ENCODE data around the gene MRPS17.
A peak's percentile ranks its signal among the peaks of the same experiment; 100 is the strongest.
"Not testable (repeated sequence)": the region's sequence is repeated elsewhere in the genome, so short reads cannot be mapped to it uniquely, and the experiment has no call there.

MRPS17 gene

GRCh38 chr7:55951637-55952351 lies at the start of gene MRPS17:
Gene MRPS17, plus strand, starts transcription at chr7:55951877. Its CDS starts 1,319 bp downstream, at chr7:55953196.
- peak; percentile 92 for FAIRE-seq
- peak; percentile 97 for DNase-seq (ENCODE audit: insufficient read length, low spot score)

DNA sequence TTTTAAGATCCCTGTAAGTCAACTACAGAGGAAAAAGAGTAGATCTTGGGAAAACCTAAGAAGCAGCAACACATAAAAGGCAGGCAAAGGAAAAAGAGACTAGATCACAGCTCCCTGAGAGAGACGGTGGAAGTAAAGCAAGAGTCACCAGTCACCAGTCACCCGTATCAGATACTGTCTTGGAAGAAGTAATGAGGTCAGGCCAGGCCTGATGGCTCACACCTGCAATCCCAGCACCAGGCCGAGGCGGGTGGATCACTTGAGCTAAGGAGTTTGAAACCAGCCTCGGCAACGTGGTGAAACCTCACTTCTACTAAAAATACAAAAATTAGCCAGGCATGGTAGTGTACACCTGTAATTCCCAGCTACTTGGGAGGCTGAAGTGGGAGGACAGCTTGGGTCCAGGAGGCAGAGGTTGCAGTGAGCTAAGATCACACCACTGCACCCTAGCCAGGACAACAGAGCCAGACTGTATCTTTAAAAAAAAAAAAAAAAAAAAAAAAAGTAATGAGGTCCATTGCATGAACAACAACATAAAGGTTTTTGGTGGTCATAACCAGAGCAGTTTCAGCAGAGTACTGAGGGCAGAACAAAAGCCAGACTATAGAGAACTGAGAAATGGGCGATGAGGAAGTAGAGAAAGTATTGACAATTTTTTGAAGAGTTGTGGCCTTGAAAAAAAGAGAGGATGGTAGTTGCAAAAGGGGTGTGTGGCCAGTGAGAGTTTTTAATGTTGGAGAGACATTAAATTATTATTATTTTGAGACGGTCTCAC lies 47.5 kb upstream of the MRPS17 start:
- DNase-seq (ENCODE audit: insufficient read length, low spot score), result no peak

GRCh38 chr7:55912748-55913158 lies 38.9 kb upstream of the MRPS17 start:
- DNase-seq (ENCODE audit: insufficient read length, low spot score) (no peak), FAIRE-seq (no peak)

More for the DNA sequence above, 47.5 kb upstream of the MRPS17 start:
- no peak for FAIRE-seq

DNA sequence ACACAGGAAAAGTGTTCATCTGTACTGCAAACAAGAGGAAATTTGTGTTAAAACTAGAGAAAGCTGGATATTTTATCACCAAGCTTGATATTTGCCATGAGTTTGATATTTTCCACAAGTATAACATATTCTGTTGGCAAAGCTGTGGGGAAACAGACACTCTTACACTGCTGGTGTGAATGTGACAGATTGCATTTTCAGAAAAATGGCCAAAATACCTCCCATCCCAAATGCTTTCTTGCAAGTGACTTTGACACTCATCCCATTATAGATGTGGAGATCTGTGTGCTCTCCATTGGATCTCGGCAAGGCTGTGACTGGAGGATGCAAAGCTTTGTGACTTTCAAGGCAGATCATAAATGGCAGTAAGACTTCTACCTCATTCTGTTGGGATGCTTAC lies 33.9 kb upstream of the MRPS17 start:
- FAIRE-seq, result no peak
- no peak for DNase-seq (ENCODE audit: insufficient read length, low spot score)

GRCh38 chr7:55928006-55928767 lies 23.5 kb upstream of the MRPS17 start:
- DNase-seq (ENCODE audit: insufficient read length, low spot score) (no peak), FAIRE-seq (no peak)

DNA sequence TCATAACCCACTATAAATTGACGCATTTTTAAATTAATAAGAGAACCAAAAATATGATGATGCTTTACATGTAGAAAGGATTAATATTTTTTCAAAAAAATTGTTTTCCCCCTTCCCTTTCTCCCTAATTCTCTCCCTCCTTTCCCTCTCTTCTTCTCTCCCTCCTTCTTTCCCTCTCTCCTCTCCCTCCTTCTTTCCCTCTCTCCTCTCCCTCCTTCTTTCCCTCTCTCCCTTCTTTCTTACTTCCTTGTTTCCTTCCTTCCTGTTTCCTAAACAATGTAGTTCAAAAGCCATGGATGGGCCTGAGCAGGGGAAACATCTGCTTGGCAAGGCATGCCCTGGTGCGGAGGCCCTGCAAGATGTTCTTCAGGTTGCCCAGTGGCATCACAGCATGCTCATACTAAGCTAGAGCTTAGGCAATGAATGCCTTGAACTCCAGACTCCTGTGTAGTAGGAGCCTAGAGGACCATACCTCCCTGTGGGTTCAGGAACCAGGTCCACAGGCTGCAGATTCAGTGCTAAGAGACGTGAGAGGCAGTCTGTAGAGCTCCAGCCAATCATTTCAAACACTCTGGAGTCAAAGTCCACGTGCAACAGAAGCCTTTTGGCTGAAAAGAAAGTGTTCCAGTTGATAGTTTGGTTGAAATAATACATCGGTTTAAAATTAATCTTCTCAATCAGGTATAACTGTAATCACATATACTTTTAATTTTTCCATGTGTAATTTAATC lies 20.1 kb upstream of the MRPS17 start:
- DNase-seq (ENCODE audit: insufficient read length, low spot score) (no peak), FAIRE-seq (no peak)

DNA sequence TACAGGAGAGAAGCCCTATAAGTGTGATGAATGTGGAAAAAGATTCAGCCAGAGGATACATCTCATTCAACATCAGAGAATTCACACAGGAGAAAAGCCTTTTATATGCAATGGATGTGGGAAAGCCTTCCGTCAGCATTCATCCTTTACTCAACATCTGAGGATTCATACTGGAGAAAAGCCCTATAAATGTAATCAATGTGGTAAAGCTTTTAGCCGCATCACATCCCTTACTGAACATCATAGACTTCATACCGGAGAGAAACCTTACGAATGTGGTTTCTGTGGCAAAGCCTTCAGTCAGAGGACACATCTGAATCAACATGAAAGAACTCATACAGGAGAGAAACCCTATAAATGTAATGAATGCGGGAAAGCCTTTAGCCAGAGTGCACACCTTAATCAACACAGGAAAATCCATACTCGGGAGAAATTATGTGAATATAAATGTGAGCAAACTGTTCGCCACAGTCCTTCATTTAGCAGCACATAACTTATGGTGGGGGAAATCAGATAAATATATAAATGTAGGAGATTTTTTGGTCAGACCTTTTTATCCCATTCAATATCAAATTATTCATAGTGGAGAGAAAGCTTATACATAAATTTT lies 12.1 kb upstream of the MRPS17 start:
- DNase-seq (ENCODE audit: insufficient read length, low spot score), result no peak
- FAIRE-seq, result peak; percentile 38

GRCh38 chr7:55946545-55946944 lies 5.1 kb upstream of the MRPS17 start:
- DNase-seq (ENCODE audit: insufficient read length, low spot score) (no peak), FAIRE-seq (no peak)

DNA sequence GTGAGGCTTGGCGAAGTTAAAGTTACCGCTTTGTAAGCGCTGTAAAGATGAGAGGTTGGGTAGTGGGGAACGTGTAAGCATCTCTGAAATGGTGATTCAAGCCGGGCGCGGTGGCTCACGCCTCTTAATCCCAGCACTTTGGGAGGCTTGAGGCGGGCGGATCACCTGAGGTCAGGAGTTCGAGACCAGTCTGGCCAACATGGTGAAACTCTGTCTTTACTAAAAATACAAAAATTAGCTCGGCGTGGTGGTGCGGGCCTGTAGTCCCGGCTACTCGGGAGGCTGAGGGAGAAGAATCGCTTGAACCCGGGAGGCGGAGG lies 635 bp downstream of the MRPS17 start:
- DNase-seq (ENCODE audit: insufficient read length, low spot score); FAIRE-seq: not testable (repeated sequence)

DNA sequence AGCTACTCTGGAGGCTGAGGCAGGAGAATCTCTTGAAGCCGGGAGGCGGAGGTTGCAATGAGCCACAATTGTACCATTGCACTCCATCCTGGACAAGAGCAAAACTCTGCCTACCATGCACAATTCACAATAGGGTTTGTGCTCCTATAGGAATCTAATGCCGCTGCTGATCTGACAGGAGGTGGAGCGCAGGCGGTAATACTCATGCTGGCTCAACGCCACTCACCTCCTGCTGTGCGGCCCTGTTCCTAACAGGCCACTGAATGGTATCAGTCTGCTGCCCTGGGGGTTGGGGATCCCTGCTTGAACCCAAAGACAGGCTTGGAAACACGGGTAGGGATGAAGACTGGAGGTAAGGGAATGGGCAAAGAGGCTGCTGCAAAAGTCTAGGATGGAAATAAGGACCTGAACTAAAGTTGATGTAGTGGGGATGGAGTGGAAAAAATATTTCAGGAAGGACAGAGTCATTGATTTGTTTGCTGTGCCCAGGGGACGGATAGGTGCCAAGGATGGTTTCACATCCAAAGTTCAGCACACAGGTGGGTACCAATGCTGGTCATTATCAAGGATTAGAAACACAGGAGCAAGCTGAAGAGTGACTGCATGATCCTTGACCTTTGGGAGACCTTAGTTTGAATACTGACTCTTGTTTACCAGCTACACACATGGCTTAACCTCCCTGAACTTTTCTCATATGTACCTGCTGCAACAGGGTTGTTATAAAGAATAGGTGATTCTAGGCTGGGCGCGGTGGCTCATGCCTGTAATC lies 2.2 kb downstream of the MRPS17 start:
- FAIRE-seq (no peak), DNase-seq (ENCODE audit: insufficient read length, low spot score) (no peak)

- no peak for DNase-seq (ENCODE audit: insufficient read length, low spot score)
- FAIRE-seq, result no peak
These were observed 5.5 kb downstream of the MRPS17 start for GRCh38 chr7:55957190-55957589.

GRCh38 chr7:55962014-55962413 lies 10.3 kb downstream of the MRPS17 start:
- FAIRE-seq (no peak), DNase-seq (ENCODE audit: insufficient read length, low spot score) (no peak)

DNA sequence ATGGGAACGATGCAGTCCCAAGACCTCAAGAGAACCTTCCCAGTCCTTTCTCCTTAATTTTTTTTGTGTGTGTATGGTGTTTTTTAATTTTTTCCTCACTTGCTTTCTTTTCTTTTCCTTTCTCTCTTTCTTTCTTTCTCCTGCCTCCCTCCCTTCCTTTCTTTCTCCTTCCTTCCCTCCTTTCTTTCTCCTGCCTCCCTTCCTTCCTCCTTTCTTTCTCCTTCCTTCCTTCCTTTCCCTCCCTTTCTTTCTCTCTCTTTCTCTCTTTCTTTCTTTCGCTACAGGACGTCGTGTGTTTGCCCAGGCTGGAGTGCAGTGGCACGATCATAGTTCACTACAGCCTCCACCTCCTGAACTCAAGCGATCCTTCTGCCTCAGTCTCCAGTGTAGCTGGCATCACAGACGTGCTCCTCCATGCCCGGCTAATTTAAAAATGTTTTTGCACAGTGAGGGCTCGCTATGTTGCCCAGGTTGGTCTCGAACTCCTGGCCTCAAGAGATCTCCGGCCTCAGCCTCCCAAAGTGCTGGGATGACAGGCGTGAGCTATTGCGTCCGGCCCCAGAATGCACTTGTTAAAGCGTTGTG lies 12.0 kb downstream of the MRPS17 start:
- DNase-seq (ENCODE audit: insufficient read length, low spot score) (no peak), FAIRE-seq (no peak)

GRCh38 chr7:55964261-55965099 lies 12.8 kb downstream of the MRPS17 start, which contains the start of gene NIPSNAP2:
Gene NIPSNAP2, plus strand, starts transcription at chr7:55964585. Its CDS starts 25 bp downstream, at chr7:55964610.
- peak; percentile 79 for FAIRE-seq
- DNase-seq (ENCODE audit: insufficient read length, low spot score), result peak; percentile 70

GRCh38 chr7:55965100-55965470 lies 13.4 kb downstream of the MRPS17 start:
- DNase-seq (ENCODE audit: insufficient read length, low spot score) (no peak), FAIRE-seq (no peak)

- DNase-seq (ENCODE audit: insufficient read length, low spot score) (no peak), FAIRE-seq (no peak)
These were observed 14.2 kb downstream of the MRPS17 start for GRCh38 chr7:55965805-55966421.

GRCh38 chr7:55966851-55967250 lies 15.2 kb downstream of the MRPS17 start:
- DNase-seq (ENCODE audit: insufficient read length, low spot score), result no peak
- no peak for FAIRE-seq

DNA sequence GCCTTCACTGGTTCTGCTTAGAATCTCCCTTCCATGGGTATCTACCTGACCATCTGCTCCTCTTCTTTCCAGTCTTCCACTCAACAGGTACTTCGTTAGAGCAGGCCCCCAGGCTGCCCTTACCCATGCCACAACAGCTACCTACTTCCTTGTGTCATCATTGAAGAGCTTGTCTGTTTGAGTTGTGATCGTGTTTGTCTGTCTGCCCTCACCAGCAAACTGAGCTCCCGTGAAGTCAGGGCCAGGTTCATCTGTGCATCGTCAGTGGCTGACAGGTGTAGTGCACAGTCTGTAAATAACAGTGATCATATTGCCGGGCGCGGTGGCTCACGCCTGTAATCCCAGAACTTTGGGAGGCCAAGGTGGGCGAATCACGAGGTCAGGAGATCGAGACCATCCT lies 17.7 kb downstream of the MRPS17 start:
- DNase-seq (ENCODE audit: insufficient read length, low spot score) (no peak), FAIRE-seq (no peak)
